Renal pelvis (tissue), 4 donors: ENCODE data around the gene DLGAP1. TPM values are rescaled to one million over a fixed set of nuclear protein-coding genes. Genes with fewer than 3 reads are reported as not detected.
A peak's percentile ranks its signal among the peaks of the same experiment; 100 is the strongest.

Experiments used
- DNase-seq: peaks from one replicate; pipeline ENCODE4 v3.0.0-alpha.2; 2013
- polyA plus RNA-seq, 3 donors: library from polyadenylated mRNA; unstranded; fragments of 120-200 nt; gene quantifications; one replicate each; pipeline ENCODE4 v1.2.1, GENCODE V29; 2013; ENCODE audit not compliant: insufficient read length in 3 of 3

DLGAP1 gene
- polyA plus RNA-seq, 3 donors: 4.7 to 5.1 (median 5.0) TPM

DNA sequence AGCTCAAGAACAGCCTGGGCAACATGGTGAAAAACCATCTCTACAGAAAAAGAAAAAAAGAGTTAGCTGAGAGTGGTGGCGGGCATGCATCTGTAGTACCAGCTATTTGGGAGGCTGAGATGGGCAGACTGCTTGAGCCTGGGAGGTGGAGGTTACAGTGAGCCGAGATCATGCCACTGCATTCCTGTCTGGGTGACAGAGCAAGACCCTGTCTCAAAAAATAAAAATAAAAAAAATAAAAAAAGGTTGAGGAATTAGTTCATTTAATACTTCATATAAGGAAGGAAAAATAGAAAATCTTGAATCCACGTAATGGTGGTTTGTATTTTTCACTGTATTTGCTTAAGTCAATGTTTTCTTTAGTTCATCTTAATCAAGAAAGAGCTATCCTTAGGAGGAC lies 763.4 kb downstream of the DLGAP1 start:
- DNase-seq: no peak

GRCh38 chr18:3690764-3691066 lies 764.4 kb downstream of the DLGAP1 start:
- DNase-seq: no peak

DNA sequence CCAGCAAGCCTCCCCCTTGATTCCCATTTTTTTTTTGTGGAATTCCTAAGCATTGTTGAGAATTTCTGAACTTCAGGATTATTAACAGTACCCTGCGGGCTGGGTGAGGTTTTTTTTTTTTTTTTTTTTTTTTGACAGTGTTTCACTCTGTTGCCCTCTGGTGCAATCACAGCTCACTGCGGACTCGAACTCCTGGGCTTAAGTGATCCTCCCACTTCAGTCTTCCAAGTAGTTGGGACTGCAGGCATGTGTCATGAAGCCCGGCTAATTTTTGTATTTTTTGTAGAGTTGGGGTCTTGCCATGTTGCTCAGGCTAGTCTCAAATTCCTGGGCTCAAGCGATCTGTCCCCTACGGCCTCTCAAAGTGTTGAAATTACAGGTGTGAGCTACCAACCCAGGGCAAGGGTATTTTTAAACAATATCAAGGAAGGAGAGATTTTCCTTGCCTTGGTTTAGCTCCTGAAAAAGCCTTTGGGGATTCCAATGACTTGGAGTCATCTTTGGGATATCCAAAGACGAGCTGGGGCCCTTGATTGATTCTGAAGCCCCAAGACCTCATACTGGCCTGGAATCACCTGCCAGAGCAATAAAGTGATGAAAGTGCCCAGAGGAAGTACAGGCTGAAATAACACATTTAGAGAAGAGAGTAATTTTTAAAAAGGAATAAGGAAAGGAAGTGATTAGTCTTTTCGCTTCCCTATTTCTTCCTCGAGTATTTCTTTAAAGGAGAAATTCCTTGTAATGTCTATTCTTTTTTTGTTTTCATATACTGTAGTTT lies 764.9 kb downstream of the DLGAP1 start:
- no peak for DNase-seq

- DNase-seq: no peak
Observed at GRCh38 chr18:3689091-3689490, 766.0 kb downstream of the DLGAP1 start.

DNA sequence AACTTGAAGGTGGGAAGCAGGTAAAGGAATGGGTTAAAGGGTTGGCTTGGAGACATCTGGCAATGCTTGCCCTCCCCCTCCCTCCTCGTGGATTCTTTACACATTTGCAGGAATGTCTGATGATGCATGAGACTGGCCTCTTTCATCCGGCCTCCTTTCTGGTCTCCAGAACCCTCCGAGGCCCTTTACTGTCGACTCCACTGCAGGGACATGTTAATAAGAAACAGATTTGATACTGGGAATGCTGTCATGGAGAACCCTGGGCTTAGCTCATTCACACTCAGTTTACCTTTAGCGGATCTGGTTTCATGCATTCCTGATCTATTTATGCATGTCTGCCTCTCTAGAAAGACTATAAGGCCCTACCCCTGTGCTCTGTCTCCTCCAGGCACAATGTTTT lies 766.4 kb downstream of the DLGAP1 start:
- peak; percentile 72 for DNase-seq

DNA sequence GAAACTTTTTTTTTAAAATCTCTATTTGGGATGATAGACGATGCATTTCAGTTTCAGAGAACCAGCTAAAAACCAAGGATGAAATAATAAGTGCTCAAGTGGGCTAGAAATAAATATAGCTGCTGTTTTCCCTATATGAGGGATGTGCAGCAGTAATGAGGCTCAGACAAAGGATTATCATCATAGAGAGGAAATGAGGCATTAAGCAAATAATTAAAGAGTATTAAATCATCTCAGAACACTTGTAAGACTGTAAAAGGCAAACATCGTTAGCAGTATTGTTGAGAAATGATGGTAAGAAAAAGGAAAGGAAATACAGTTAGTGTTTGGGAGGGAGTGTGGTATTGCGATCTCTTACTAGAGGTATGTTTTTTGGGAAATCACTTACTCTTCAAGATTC lies 771.6 kb downstream of the DLGAP1 start:
- DNase-seq: no peak

- DNase-seq: no peak
Observed at GRCh38 chr18:3682061-3682460, 773.0 kb downstream of the DLGAP1 start.

- DNase-seq: no peak
Observed at GRCh38 chr18:3679241-3679640, 775.9 kb downstream of the DLGAP1 start.

DNA sequence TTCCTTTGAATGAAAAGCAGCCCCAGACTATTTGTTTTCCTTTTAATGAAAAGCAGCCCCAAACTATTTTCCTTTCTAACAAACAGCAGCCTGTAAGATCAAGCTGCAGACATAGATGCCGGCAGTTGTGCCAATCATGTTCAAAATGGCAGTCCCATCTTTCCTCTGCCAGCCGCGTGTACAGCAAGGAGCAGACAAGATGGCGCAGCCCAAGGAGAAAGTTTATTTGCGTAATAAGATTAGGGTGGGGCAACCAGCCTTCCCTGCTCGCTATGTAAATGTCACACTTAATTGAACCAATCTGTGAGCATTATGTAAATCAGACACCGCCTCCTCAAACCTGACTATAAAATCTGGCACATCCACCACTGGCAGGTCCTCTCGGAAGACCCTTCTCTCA lies 779.1 kb downstream of the DLGAP1 start:
- no peak for DNase-seq

GRCh38 chr18:3675446-3675845 lies 779.7 kb downstream of the DLGAP1 start:
- DNase-seq: no peak

- no peak for DNase-seq
Observed at GRCh38 chr18:3671176-3671575, 783.9 kb downstream of the DLGAP1 start.

DNA sequence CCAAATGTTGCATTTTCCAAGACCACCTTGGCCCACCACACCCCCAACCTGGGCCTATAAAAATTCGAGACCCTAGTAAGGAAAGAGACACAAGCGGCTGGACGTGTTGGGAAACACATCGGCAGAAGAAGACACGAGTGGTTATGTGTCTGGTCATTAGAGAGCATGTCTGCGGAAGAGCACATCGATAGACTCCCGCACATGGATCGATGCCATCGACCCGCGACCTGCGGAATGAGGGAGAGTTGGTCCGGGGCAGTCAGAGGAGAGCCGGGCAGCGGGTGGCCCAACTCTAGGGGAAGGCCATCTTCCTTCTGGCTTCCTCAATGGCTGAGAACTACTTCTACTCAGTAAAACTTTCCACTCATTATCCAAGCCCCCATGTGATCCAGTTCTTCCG lies 785.7 kb downstream of the DLGAP1 start:
- DNase-seq: no peak

- DNase-seq: no peak
Observed at GRCh38 chr18:3667255-3668137, 787.6 kb downstream of the DLGAP1 start.

GRCh38 chr18:3666526-3667254 lies 788.4 kb downstream of the DLGAP1 start:
- DNase-seq: no peak

DNA sequence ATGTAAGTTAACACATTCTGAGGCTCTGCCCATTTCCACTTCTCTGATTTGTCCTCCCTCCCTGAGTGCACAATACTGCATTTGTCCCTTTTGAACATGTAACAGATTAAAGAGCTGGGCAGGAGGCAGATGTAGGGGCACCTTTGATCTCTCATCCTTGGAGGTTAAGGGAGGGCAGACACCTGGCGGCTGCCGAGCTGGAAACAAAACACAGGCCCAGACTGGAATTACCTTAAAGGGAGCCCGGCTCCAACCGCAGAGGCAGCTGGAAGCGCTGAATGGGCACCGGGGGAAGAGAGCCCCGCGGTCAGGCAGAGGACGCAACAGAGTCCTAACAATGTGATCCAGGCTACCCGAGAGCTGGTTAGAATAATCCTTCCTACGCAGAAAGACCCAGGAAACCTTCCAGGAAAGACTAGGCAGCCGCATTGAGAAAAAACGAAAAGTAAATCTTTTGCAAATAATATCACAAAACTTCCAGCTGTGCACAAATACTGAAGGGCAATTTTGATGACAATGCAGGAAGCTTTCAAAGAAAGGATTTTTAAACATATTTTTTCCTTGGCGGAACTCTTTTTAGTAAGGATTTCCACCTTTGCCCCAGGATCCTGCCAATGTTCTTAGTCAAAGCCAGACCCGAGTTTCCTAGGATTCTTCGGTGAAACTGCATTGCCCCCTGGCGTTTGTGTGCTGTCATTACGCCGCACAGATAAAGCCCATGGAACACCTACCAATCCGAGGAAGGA lies 789.2 kb downstream of the DLGAP1 start:
- DNase-seq: peak; percentile 88

GRCh38 chr18:3665204-3665603 lies 789.9 kb downstream of the DLGAP1 start:
- DNase-seq: no peak

DNA sequence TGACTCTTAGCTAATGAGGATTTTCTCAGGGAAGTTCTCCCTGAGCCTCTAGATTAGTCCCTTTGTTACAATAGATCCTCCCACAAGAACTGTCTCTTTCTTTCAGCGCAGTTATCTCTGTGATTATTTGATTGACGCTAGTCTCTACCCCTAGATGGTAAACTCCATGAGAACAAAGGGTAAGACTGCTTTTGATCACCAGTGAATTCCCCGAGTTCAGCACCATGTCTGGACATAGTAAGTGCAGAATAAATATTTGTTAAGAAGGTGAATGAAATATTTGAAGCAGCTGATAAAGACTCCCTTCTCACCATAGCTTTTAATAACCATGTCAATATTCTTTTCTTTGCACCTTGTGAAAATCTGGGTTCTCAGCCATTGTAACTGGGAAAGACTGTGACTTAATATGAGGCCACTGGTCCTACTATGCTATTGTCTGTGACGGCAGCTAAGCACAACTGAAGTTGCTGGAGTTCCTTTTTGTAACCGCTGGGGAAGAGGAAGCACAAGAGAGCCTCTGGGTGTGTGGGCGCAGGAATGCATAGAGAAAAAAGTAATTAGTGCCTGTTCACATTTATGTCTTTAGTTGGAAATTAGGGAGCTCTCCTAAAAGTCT lies 790.4 kb downstream of the DLGAP1 start:
- no peak for DNase-seq

DNA sequence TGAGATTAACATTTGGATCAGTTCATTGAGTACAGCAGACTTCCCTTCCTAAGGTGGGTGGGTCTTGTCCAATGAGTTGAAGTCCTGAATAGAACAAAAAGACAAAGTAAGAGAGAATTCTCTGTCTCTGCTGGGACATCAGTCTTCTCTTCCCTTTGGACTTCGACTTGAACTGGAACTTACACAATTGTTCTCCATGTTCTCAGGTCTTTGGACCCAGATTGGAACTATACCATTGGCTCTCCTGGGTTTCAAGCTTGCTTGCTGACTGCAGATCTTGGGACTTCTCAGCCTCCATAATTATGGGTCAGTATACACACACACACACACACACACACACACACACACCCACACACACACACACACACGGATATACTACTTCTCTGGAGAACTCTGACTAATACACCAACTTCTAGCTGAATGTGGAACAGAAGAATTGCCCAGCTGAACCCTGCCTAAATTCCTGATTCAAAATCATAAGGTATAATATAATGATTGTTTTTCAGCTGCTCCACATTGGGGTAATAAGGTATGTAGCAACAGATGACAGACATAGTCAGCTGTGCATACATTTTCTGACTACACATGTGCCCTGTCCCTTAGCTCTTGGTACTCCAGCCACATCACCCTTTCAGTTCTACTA lies 791.1 kb downstream of the DLGAP1 start:
- no peak for DNase-seq

DNA sequence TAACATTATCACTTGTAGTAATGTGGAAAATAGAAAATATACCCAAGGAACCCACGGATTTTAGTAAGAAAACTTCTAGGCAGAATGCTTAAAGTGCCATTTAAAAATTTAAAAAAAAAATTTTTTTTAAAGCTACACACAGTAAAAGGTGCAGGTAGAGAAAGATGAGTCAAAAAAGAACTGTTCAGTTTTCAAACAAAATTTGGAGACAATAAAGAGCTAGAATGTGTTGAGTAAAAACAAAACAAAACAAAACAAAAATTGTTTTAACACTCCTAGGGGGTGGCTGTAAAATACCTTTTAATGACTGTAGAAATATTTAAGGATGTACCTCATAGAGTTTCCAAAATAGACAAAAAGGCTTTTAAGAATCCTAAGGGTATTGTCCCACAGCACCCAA lies 793.1 kb downstream of the DLGAP1 start:
- DNase-seq: no peak

- no peak for DNase-seq
Observed at GRCh38 chr18:3660739-3661515, 794.2 kb downstream of the DLGAP1 start.
